SK-MEL-5 (cell line): ENCODE data around the gene BLTP3A. TPM values are rescaled to one million over a fixed set of nuclear protein-coding genes. Genes with fewer than 3 reads are reported as not detected.
"Not testable (repeated sequence)": the region's sequence is repeated elsewhere in the genome, so short reads cannot be mapped to it uniquely, and the experiment has no call there.

Experiments used
- DNase-seq: peaks from one replicate; pipeline ENCODE4 v3.0.0-alpha.2; 2016; ENCODE audit warnings: low read depth, low spot score
- in situ Hi-C: cut with HindIII; loops from 2 replicates; pipeline ENCODE4 v1.10.0; 2016; ENCODE audit warnings: low sequenced_read_pairs, high pct_unique_total_duplicates, low pct_unique_long_range_greater_than_20kb
- polyA plus RNA-seq, 2 experiments: library from polyadenylated mRNA; depleted of rRNA; stranded (reverse); fragments of >200 nt; gene quantifications; 2 replicates each; pipeline ENCODE4 v1.2.3, GENCODE V29; 2015
- total RNA-seq: library from RNA; depleted of rRNA; stranded (reverse); fragments of >200 nt; shearing (Covaris generic); gene quantifications from 2 replicates; pipeline ENCODE4 v1.2.3, GENCODE V29; 2014; rRNA removed

The BLTP3A gene, protein sequence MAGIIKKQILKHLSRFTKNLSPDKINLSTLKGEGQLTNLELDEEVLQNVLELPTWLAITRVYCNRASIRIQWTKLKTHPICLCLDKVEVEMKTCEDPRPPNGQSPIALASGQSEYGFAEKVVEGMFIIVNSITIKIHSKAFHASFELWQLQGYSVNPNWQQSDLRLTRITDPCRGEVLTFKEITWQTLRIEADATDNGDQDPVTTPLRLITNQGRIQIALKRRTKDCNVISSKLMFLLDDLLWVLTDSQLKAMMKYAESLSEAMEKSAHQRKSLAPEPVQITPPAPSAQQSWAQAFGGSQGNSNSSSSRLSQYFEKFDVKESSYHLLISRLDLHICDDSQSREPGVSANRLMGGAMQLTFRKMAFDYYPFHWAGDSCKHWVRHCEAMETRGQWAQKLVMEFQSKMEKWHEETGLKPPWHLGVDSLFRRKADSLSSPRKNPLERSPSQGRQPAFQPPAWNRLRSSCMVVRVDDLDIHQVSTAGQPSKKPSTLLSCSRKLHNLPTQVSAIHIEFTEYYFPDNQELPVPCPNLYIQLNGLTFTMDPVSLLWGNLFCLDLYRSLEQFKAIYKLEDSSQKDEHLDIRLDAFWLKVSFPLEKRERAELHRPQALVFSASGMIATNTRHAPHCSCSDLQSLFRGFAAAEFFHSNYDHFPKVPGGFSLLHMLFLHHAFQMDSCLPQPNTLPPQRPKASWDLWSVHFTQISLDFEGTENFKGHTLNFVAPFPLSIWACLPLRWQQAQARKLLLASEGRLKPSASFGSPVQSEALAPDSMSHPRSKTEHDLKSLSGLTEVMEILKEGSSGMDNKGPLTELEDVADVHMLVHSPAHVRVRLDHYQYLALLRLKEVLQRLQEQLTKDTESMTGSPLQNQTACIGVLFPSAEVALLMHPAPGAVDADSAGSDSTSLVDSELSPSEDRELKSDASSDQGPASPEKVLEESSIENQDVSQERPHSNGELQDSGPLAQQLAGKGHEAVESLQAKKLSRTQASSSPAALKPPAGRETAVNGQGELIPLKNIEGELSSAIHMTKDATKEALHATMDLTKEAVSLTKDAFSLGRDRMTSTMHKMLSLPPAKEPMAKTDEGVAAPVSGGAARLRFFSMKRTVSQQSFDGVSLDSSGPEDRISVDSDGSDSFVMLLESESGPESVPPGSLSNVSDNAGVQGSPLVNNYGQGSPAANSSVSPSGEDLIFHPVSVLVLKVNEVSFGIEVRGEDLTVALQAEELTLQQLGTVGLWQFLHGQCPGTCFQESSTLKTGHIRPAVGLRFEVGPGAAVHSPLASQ (N-terminal part only)
- 10.6 and 11.0 TPM in 2 replicates for total RNA-seq
- polyA plus RNA-seq (2015; cell fraction: cytosol; rRNA removed) = 16.0 and 21.4 TPM in 2 replicates
- 6.8 and 8.6 TPM in 2 replicates for polyA plus RNA-seq (2015; cell fraction: nucleus; rRNA removed)

- in situ Hi-C loops = no loop called here
- peak; percentile 60 for DNase-seq
Measured at GRCh38 chr6:34791701-34792604, at the start of gene BLTP3A. Gene BLTP3A, plus strand, starts transcription at chr6:34792083. Its CDS starts 168 bp downstream, at chr6:34792251.

- in situ Hi-C loops = no loop called here
- no peak for DNase-seq
Measured at GRCh38 chr6:34742094-34742493, 49.8 kb upstream of the BLTP3A start.

GRCh38 chr6:34743625-34744293, 48.1 kb upstream of the BLTP3A start:
- DNase-seq = no peak
- in situ Hi-C loops = no loop called here

DNA sequence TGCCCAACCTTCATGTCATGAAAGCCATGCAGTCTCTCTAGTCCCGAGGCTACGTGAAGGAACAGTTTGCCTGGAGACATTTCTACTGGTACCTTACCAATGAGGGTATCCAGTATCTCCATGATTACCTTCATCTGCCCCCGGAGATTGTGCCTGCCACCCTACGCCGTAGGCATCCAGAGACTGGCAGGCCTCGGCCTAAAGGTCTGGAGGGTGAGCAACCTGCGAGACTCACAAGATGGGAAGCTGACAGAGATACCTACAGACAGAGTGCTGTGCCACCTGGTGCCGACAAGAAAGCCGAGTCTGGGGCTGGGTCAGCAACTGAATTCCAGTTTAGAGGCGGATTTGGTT, 47.6 kb upstream of the BLTP3A start:
- in situ Hi-C loops = not testable (repeated sequence)

DNA sequence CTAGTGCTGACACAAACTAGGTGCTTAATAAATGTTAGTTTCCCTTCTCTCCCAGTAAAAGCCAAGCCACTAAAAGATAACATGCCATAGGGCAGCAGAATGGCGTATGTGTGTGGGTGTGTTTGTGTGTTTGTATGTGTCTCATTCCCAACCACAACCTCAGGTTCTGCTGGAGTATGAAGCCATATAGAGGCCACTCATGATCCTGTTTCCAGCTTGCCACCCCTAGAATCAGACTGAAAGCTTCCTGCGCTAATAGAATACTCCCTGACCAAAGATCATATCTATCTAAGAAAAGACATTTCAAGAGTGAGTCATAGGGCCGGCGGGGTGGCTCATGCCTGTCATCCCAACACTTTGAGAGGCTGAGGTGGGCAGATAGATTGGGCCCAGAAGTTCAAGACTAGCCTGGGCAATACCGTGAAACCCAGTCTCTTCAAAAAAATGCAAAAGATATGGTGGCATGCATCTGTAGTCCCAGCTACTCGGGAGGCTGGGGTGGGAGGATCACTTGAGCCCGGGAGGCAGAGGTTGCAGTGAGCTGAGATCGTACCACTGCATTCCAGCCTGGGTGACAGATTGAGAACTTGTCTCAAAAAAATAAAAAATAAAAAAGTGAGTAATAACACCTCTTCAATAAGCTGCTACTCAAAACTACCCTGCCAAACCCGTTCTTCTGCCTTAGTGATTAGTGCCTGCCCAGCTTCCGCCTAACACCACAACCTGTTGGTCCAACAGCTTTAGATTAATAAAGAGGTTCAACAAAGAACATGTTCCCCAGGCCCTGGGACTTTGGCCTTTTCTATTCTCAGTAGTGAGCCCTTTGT, 46.4 kb upstream of the BLTP3A start:
- in situ Hi-C loops = no loop called here
- no peak for DNase-seq

More for the DNA sequence above, 47.6 kb upstream of the BLTP3A start:
- not testable (repeated sequence) for DNase-seq

DNA sequence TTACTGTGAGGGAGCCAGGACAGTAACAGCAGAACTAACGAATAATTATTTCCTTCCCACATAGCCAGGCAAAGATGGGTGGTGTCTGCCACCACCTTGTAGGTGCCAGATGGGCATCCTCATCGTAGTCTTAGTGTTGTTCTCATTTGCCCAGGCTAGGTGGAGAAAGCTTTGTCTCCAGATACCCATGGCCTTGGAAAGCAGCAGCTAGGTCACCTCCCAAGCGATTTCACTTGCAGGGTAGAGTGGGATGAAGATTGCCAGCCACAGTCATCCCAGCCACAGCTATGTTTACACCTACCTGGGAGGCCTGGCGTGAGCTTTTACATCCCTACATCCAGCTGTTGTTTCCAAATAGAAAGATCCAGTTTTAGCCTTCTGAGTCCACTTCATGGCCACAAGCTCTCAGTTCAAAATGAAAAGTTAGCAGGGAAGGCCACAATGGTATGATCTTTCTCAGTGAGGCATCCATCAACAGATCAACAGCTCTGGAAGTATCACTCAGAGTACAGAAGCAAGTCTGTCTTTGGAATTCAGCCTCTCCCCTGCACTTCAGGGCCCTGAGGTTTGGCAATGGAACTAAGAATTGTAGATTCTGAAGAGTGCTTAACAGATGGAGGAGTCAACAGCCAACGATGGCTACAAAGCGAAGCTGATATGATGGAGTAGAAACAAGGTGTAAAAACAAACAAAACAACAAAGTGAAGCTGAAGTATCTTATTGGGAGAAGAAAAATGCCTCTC, 45.6 kb upstream of the BLTP3A start:
- in situ Hi-C loops = no loop called here
- no peak for DNase-seq

DNA sequence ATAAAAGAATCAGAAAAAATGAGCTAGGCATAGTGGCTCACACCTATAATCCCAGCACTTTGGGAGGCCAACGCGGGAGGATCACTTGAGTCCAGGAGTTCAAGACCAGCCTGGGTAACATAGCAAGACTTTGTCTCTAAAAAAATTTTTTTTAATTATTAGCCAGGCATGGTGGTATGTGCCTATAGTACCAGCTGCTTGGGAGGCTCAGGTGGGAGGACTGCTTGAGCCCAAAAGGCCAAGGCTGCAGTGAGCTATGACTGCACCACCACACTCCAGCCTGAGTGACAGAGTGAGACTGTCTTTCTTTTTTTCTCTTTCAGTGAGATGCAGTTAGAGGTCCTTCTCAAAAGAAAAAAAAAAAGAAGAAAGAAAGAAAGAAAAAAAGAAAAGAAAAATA, 43.1 kb upstream of the BLTP3A start:
- DNase-seq = no peak
- in situ Hi-C loops = no loop called here

- peak; percentile 41 for DNase-seq
- in situ Hi-C loops = not testable (repeated sequence)
Measured at GRCh38 chr6:34756513-34756856, 35.4 kb upstream of the BLTP3A start.

DNA sequence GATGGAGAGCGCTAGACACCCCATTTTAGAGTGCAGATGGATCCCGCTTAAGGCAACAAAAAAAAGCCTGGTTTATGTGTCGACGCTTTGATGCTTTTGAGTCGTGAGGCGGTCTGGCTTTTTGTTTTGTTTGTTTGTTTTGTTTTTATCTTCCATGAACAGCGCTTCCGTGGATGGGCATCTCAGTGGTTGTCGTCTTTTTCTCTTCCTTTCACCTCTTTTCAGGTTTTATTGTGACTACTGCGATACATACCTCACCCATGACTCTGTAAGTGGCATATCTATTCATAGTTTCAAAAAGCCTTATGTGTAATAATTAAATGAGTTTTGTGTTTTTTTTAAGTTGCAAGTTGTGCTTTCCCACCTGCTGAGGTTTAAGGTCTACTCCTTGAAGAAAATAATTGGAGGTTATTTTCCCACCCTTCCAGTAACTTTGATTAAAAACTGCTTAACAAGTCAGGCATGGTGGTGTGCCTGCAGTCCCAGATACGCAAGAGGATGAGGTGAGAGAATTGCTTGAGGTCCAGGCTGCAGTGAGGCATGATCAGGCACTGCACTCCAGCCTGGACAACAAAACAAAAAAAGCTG, 34.1 kb upstream of the BLTP3A start:
- in situ Hi-C loops = no loop called here
- no peak for DNase-seq

- no peak for DNase-seq
- in situ Hi-C loops = no loop called here
Measured at GRCh38 chr6:34760108-34760507, 31.8 kb upstream of the BLTP3A start.

GRCh38 chr6:34761681-34762080, 30.2 kb upstream of the BLTP3A start:
- in situ Hi-C loops = not testable (repeated sequence)

DNA sequence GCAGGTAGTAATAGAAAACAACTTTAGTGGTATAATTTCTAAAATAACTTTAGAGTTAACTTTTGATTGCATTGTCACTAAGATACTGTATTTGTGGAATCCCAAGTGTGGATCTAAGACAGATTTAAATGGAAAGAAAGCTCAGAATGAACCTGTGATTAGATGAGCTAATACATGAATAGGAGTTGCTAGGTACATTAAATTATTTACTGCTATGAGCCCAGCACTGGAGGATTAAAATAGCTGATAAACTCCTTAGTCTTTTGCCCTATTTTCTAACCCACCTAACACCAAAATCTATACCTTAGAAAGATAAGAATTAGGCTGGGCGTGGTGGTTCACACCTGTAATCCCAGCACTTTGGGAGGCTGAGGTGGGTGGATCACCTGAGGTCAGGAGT, 23.7 kb upstream of the BLTP3A start:
- in situ Hi-C loops = no loop called here
- no peak for DNase-seq

More at GRCh38 chr6:34761681-34762080, 30.2 kb upstream of the BLTP3A start:
- DNase-seq = not testable (repeated sequence)

DNA sequence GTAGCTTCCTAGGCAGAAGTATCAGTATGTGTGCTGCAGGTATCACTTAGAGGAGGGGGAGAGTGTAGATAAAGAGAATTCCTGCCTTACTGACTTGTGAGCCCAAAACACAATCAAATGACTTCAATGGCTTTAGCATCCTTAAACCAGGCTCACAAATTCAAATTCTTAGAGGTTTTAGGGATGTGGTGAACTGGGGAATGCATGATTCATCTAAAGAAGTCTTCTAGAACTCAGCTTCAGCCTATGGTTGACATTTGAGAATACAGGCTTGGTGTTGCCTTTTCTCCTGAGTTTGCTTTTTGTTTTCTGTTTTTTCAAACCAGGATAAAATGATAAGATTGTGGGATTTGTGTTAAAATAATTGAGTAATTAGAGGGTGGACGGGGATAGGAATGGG, 20.2 kb upstream of the BLTP3A start:
- no peak for DNase-seq
- in situ Hi-C loops = no loop called here

DNA sequence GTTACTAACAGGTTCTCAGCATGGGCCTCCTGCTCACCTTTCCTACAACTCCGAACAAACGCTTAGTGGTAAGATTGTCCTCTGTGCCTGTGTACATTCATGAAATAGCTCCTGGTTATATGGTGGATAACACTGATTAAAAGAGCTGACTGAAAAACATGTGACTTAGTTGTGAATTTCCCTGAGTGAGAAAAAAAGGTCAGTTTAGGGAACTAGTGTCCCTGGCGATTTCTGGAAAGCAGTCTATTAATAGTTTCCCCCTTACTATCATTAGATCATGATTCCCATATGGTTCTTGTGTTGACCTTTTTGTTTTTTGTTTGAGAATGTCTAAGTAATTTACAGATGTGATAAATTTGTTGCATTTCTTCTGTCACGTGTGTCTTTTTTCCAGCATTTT, 18.9 kb upstream of the BLTP3A start:
- DNase-seq = no peak
- in situ Hi-C loops = no loop called here

- DNase-seq = no peak
- in situ Hi-C loops = no loop called here
Measured at GRCh38 chr6:34773916-34774315, 18.0 kb upstream of the BLTP3A start.
